ENCODE data around the gene OSGIN1.

OSGIN1 gene, protein sequence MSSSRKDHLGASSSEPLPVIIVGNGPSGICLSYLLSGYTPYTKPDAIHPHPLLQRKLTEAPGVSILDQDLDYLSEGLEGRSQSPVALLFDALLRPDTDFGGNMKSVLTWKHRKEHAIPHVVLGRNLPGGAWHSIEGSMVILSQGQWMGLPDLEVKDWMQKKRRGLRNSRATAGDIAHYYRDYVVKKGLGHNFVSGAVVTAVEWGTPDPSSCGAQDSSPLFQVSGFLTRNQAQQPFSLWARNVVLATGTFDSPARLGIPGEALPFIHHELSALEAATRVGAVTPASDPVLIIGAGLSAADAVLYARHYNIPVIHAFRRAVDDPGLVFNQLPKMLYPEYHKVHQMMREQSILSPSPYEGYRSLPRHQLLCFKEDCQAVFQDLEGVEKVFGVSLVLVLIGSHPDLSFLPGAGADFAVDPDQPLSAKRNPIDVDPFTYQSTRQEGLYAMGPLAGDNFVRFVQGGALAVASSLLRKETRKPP

DNA sequence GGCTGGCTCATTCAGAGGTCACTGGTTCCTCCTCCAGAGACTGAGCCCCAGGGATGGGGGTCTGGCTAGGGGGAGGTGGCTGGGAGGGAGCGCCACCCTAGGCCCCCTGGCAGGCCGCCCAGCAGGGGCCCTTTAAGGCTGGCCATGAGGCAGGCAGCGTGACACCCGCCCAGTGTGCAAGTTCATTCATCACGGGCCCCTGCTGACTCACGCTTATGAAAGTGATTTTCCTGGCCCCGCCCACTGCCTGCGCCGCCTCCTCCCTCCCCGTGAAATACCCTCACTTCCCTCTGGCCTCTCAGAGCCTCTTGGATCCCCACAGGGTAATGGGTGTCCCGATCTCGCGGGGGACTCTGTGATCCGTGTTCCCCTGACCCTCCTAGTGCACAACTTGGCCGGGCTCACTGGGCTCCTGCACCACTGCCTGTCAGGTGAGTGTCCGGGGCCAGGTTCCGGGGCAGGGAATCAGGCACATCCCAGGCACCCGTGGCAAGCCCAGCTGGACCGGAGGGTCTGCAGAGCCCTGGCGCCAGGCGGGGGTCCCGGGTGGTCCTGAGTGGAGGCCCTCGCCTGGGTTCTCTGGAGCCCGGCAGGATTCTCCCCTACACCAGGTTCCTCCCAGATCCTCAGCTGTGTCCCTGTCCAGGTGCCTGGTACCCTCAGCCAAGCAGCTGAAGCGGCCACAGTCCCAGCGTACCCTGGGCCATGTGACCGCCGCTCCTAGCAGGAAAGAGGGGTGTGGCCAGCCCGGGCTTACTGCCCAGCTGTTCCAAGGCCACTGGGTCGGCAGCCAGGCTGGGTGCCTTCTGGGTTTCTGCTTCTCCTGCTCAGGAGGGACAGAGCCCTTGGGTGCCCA, at the start of gene OSGIN1:
Gene OSGIN1, plus strand, starts transcription at position 301 of the 856 bp plus-strand sequence. CDS start 4,432 bp downstream, outside the sequence.
- DNase-seq (ENCODE audit: low spot score) = peak; percentile 94

DNA sequence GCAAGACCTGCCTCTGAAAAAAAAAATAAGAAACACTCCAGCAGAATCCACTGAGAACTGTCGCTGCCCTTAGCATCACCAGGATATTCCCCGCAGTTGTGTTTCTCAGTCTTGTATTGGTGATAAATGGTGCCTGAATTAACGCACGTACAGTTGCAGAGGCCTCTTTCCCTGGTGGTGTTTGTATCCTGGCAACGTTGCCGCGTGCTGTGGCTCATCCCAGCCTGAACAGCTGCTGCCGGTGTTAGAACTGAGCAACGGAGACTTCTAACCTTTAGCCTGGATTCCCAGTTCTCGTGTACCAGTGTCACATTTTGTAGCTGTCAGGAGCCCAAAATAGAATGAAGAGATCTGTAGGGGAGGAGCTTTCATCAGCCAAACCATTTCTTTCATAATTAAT, 49.3 kb upstream of the OSGIN1 start:
- peak; percentile 22 for DNase-seq (ENCODE audit: low spot score)

DNA sequence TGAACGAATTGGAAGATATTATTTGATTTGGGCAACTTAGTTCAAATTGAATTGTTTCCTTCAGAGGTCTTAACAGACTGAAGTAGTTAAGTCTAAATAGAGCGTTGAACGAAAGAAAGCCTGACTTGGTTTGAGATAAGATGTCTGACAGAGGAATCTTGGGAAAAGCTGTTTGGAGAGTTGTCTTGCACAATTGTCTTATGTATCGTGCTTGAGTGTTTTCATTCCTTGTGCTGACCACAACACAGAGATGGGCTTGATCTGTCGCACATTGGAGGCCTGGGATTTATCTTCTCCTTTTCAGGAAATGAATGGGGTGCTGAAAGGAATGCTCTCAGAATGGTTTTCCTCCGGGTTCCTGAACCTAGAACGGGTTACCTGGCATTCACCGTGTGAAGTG, 46.4 kb upstream of the OSGIN1 start:
- no peak for DNase-seq (ENCODE audit: low spot score)

DNA sequence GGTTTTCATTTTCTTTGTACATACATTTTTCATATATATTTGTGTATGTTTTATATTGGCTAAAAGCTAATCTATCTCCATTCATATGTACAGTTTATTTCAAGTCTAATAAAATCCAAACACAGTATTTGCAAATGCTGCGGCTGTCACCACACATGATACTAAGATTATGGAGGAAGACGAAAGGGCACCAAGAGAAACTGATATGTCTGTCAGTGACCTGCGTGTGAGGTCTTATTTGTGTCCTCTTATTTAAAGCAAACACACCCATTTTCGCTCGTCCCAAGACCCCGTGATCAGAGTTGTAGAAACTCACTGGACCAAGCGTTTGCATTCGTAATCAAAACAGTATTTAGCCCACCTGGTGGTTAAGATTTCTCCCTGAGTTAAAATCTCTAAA, 45.9 kb upstream of the OSGIN1 start:
- DNase-seq (ENCODE audit: low spot score) = no peak

DNA sequence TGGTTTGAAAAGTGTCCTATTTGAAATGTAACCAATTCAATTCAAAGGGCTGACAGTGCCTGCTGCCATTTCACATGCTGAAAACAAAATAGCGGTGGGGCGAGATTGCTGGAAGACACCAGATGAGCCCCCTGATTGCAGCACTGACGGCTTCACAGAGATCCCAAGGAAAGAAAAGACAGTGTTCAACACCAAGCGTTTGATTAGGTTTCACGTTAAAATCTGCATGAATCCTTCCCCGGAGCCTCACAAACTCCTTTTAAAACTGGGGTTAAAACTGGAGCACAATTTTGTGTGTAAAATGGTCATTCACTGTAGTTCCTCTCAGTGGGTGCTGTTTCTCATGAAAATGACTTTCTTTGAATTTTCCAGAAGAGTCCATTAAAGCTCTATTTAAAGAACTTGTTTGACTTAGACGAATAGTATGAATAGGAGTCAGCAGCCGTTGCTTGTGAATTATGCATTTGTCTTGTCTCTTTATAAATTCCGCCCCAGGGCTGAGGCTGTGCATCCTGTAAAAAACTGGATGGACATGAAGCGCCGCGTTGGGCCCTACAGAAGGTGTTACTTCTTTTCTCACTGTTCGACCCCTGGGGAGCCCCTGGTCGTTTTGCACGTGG, 45.3 kb upstream of the OSGIN1 start:
- DNase-seq (ENCODE audit: low spot score) = no peak

DNA sequence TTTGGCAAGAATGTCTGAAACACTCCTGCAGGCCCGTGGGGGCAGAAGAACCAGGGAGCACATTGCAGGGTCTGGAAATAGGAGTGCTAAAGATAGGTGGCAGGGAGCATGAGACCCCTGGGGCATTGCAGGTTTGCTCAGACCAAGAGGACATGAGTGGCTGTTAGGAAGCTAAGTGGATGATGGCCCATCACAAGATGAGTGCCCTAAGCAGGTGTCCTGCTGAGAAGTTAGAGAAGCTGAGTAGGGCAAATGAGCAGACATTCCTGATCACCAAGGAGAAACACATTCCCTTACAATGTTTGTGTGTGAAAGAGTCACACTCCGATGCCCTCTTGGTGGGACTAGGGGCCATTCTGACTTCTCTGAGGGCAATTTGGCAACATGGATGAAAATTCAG, 44.2 kb upstream of the OSGIN1 start:
- DNase-seq (ENCODE audit: low spot score) = no peak

DNA sequence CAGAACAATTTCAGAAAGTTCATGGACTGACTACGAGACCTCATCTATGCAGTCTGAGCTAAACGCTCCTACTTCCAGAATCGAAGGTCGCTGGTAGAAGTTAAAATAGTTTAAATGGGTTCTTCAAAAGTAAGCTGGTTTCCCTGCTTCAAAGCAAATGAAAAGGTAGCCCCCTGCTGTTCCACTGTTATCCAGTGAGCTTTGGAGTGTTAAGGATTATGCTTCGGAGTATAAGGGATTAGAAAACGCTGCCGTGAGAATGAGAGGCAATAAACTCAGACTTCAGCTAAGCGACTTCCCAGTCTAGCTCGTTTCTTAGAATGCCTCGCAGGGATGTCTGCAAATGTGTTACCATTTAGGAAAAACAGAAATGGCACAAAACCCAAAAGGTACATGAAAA, 41.8 kb upstream of the OSGIN1 start:
- no peak for DNase-seq (ENCODE audit: low spot score)

DNA sequence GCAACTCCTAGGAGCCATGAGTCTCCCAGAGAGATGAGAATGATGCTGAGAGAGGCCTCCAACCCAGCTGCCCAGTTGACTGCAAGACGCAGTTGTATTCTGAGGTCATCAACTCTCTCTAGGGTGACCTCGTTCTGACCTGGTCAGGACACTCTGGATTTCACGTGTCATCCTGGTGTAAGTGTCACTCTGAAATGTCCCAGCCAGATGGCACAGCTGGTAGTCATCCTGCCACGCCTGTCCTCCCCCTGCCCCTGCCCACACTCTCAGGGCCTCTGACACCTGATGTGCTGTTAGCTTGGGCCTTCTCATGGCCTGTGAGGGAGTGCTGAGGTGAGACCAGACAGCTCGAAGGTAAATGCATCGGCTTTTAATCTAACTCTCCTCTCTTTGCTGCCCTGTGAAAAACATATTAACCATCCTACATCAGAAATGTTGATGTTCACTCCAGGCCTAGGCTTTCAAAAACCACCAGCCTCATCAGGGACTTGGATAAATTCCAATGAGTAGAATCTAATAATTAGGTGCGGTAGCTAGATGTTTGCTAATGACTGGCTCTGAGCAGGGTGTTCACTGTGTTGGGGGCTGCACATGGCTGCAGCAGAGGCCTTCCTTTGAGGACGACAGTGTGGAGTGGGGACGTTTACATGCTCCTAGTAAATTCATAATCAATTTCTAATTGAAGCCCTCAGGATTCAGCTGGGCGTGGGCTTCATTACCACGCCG, 40.4 kb upstream of the OSGIN1 start:
- peak; percentile 63 for DNase-seq (ENCODE audit: low spot score)

DNA sequence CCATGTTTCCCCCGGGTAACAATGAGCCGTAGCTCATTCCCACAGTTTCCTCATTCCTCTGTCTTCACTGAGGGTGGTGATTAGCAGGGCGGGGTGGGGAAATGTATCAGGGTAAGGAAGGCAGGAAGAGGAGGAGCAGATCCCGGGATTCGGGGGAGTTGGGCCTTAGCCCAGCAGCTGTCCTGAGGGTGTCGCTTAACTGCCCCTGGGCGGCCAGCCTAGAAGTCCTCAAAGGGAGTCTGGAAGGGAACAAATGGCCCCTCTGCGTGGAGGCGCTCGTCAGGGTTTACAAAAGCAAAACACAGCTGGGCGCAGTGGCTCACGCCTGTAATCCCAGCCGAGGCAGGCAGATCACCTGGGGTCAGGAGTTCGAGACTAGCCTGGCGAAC, 39.8 kb upstream of the OSGIN1 start:
- DNase-seq (ENCODE audit: low spot score) = peak; percentile 34

DNA sequence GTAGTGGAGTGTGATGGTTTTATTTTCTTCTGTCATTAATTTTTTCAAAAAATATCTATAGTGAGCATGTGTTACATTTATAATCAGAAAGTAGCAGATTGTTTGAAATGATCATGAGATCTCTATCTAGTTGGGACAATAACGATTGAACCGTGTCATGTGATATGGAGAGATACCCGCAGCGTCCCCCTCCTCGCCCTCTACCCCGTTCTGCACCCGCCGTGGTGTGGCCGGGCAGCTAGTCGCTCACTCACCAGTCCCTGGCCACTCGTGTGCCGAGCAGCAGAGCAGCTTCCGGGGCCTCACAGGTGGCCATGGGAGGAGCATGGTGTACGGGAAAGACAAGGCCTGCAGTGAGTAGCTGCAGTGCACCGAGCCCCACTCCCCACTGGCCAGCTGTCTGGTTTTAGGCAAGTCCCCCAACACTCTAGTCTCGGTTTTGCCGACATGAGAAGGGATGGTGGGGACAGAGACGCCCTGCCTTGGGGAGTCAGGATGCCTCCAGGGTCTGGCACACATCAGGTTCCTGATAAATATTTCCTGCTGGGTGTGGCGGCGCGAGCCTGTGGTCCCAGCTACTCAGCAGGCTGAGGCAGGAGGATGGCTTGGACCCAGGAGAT, 38.8 kb upstream of the OSGIN1 start:
- DNase-seq (ENCODE audit: low spot score) = no peak

DNA sequence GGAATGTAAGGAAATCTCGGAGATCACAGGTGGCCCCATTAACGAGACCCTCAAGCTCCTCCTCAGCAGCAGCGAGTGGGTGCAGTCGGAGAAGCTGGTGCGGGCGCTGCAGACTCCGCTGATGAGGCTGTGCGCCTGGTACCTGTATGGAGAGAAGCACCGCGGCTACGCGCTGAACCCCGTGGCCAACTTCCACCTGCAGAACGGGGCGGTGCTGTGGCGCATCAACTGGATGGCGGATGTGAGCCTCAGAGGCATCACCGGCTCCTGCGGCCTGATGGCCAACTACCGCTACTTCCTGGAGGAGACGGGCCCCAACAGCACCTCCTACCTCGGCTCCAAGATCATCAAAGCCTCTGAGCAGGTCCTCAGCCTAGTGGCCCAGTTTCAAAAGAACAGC, 38.0 kb upstream of the OSGIN1 start:
- DNase-seq (ENCODE audit: low spot score) = no peak

DNA sequence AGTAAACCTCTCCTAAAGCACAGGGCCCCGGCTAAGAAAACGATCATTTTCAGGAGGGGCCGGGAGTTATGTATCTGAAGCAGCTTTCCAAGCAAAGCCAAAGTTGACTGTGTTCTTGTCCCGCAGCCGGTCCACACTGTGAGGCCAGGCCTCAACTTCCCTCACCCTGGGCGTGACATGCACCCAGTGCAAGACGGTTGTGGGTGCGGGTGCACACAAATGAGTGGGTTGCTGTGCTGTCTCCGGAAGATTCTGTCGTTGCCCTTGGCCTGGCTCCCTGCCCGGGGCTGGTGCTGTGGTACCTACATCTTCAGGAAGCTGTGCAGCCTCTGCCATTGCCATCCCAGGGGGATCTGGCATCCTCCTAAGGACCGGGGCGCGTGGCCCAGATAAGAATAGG, 37.5 kb upstream of the OSGIN1 start:
- no peak for DNase-seq (ENCODE audit: low spot score)

DNA sequence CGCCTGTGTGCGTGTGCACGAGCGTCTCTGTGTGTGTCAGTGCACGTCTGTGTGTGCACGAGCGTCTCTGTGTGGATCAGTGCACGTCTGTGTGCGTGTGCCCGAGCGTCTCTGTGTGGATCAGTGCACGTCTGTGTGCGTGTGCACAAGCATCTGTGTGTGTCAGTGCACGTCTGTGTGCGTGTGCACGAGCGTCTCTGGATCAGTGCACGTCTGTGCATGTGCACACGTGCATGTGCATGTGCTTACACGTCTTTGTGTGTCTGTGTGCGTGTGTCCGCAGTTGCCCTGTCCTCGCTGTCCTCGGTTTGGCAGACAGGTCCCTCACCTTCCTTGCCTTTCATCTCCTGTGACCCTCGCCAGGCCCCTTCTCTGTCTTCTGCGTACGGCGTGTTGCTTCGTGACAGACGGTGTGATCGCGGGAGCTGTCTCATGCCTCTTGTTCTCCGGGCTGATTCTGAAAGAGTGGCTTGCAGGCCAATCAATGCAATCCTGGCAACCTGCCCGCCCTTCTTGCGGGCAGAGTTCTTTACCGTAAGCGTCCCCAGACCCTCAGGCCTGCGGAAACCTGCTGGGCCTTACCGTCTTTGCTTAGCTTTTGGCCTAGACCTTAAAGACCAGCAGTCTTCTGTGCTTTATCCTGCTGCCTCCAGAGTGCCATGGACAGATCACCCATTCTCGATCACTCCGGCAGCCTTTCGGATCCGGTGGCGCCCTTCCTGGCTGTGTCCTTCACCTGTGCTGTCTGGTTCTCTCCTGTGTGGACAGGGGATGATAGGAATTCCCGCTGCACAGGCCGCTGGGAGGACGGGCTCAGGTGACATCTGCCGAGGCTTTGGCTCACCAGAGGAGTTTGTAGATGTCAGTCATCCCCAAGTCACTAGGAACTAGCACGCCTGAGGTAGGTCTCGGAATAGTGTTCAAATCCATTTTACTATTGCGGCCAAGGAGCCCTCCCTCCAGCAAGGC, 35.6 kb upstream of the OSGIN1 start:
- no peak for DNase-seq (ENCODE audit: low spot score)

DNA sequence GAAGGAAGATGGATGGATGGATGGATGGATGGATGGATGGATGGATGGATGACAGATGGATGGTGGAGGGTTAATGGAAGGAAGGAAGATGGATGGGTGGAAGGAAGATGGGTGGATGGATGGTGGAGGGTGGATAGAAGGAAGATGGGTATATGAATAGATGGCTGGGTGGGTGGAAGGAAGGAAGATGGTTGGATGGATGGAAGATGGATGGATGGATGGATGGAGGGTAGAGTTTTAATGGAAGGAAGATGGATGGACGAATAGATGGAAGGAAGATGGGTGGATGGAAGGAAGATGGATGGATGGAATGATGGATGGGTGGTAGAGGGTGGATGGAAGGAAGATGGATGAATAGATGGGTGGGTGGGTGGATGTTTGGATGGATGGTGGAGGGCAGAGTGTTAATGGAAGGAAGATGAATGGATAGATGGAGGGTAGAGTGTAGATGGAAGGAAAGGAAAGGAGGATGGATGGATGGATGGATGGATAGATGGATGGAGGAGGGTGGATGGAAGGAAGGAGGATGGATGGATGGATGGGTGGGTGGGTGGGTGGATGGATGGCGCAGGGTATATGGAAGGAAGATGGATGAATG, 32.0 kb upstream of the OSGIN1 start:
- DNase-seq (ENCODE audit: low spot score) = no peak

DNA sequence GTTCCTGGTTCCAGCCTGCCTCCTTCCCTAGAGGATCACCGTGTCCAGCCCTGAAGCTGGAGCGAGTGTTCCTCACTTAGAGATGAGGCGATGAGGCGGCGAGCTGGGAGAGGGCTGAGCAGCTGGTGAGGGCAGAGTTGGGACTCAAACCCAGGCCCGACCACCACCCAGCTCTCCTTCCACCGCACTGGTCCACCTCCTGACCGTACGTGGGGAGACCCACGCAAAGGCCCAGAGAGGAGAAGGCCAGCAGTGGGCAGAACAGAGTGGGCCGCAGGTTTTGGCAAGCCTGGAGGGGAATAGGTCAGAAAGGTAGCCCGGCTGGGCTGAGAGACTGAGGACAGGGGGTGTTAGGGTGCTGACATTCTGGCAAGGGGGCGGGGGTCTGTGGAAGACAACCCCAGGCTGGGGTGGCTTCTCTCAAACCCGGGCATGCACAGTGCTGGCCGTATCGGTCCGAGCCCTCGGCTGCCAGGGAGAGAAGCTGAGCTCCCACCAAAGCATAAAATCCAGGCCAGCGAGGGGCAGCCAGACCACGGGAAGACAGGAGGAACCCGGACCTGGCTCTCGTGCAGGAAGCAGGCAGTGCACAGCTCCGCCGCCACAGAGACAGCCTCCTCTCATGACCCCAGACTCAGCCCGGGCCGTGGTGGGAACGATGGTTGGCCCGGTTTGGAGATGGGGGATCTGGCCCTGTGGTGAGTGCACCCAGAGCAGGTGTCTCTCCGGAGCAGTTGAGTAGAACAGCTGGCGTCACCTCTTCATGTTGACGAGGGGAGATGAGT, 29.3 kb upstream of the OSGIN1 start:
- no peak for DNase-seq (ENCODE audit: low spot score)

DNA sequence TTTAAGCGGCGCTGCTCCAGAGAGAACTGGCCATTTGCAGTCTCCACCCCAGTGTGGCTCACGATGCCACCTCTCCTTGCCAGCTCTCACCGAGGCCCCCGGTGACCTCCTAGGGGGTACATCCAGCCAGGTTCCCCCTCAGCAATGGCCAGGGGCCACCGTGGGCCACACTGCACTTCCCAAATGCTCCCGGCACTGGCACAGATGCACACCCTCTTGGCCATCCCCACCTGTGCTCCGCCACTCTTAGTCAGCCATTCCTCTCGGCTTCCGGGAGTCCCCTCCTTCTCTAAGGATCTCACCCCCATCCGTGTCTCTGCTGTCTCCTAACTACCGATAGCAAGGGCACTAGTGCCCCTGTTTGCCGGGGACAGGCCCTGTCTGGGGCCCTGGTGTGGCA, 28.4 kb upstream of the OSGIN1 start:
- no peak for DNase-seq (ENCODE audit: low spot score)

DNA sequence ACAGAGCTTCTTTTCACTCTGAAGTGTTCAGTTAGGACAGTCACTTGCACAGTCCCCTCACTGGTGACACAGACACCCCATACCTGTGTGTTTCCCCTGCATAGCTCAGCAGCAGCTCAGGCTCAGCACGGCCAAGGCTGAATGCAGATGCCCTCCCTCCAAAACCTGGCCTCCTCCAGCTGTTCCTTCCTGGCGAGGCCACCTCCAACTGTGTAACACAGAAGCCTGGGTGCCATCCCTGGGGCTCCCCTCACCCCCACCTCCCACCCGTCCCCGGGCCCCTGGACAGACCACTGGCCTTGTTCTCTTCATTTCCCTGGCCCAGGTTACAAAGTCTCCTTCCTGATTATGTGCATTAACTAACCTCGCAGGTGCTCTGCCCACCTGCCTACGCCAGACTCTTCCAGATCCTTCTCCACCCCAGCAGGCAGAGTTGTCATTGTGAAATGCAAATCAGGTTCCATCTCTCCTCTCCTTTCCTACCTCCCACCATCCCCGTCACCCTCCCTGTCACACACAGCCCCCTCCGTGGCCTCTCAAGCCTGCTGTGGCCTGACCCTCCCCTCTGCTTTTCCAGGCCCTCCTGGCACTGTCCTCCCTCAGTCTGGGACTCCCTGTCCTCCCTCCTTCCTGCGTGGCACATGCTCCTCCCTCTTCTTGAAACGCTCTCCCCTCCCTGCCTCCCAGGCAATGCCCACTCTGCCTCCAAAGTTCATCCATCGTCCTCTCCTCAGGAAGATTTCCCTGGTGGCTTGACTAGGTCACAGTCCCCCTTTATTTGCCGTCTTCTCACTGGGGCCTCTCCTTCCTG, 27.7 kb upstream of the OSGIN1 start:
- DNase-seq (ENCODE audit: low spot score) = no peak

Measured in kidney tubule cell (primary cell).